GM23338 (cell line): ENCODE results near the gene ZNF691.

ENCODE experiments used
- CREB1 ChIP-seq: fragments of 250-450 bp; sonication (Bioruptor Pico); IDR thresholded peaks from 2 replicates; pipeline ENCODE4 v1.5.0; 2020; ENCODE audit warnings: low read depth, mild to moderate bottlenecking, moderate library complexity
- ETS1 ChIP-seq: IDR thresholded peaks from 2 replicates; pipeline ENCODE4 v1.6.1; 2016; ENCODE audit warnings: antibody characterized with exemption
- EZH2 ChIP-seq: fragments of 200-600 bp; sonication (generic); IDR thresholded peaks from one replicate; pipeline ENCODE4 v1.8.0; 2017; ENCODE audit warnings: antibody characterized with exemption, mild to moderate bottlenecking, low read depth; ENCODE audit not compliant: unreplicated experiment
- EZH2phosphoT487 ChIP-seq: fragments of 200-600 bp; sonication (generic); IDR thresholded peaks from one replicate; pipeline ENCODE4 v1.8.1; 2018; ENCODE audit warnings: antibody characterized with exemption; ENCODE audit not compliant: unreplicated experiment
- JUNB ChIP-seq: IDR thresholded peaks from one replicate; pipeline ENCODE4 v1.6.1; 2016; ENCODE audit warnings: antibody characterized with exemption; ENCODE audit not compliant: unreplicated experiment
- NANOG ChIP-seq: IDR thresholded peaks from 2 replicates; pipeline ENCODE4 v1.6.1; 2016; ENCODE audit warnings: antibody characterized with exemption, borderline replicate concordance
- POLR2AphosphoS5 ChIP-seq: IDR thresholded peaks from 2 replicates; pipeline ENCODE4 v1.6.1; 2016; ENCODE audit warnings: antibody characterized with exemption, low read depth
- STAT1 ChIP-seq: IDR thresholded peaks from one replicate; pipeline ENCODE4 v1.6.1; 2016; ENCODE audit warnings: antibody characterized with exemption; ENCODE audit not compliant: unreplicated experiment
- ZNF114 ChIP-seq: fragments of 250-450 bp; sonication (Bioruptor Pico); IDR thresholded peaks from 2 replicates; pipeline ENCODE4 v1.5.0; 2020; ENCODE audit warnings: mild to moderate bottlenecking, moderate library complexity
- ZNF331 ChIP-seq: fragments of 250-450 bp; sonication (Bioruptor Pico); IDR thresholded peaks from 2 replicates; pipeline ENCODE4 v1.5.0; 2020; ENCODE audit warnings: low read depth, mild to moderate bottlenecking, moderate library complexity
- ZNF462 ChIP-seq: fragments of 250-450 bp; sonication (Bioruptor Pico); IDR thresholded peaks from 2 replicates; pipeline ENCODE4 v1.5.0; 2020; ENCODE audit warnings: mild to moderate bottlenecking, moderate library complexity
- TF ChIP-seq, protein P1 (sequence below): IDR thresholded peaks from one replicate; pipeline ENCODE4 v1.6.1; 2018; ENCODE audit warnings: antibody characterized with exemption; ENCODE audit not compliant: unreplicated experiment
- TF ChIP-seq, protein P2 (sequence below), 2 experiments: fragments of 200-600 bp in 1 of 2; sonication (generic) in 1 of 2; conservative IDR thresholded peaks; 2 replicates each; pipeline versions ENCODE4 v1.5.1 to v1.6.1; 2016 to 2017; ENCODE audit warnings: antibody characterized with exemption in 2 of 2, low read depth in 2 of 2, mild to moderate bottlenecking in 2 of 2, moderate library complexity in 1 of 2

GRCh38 chr1:42844592-42845140 lies 1.7 kb upstream of the ZNF691 start:
- no peak for TF ChIP-seq NANOG
- TF ChIP-seq, protein P1, sequence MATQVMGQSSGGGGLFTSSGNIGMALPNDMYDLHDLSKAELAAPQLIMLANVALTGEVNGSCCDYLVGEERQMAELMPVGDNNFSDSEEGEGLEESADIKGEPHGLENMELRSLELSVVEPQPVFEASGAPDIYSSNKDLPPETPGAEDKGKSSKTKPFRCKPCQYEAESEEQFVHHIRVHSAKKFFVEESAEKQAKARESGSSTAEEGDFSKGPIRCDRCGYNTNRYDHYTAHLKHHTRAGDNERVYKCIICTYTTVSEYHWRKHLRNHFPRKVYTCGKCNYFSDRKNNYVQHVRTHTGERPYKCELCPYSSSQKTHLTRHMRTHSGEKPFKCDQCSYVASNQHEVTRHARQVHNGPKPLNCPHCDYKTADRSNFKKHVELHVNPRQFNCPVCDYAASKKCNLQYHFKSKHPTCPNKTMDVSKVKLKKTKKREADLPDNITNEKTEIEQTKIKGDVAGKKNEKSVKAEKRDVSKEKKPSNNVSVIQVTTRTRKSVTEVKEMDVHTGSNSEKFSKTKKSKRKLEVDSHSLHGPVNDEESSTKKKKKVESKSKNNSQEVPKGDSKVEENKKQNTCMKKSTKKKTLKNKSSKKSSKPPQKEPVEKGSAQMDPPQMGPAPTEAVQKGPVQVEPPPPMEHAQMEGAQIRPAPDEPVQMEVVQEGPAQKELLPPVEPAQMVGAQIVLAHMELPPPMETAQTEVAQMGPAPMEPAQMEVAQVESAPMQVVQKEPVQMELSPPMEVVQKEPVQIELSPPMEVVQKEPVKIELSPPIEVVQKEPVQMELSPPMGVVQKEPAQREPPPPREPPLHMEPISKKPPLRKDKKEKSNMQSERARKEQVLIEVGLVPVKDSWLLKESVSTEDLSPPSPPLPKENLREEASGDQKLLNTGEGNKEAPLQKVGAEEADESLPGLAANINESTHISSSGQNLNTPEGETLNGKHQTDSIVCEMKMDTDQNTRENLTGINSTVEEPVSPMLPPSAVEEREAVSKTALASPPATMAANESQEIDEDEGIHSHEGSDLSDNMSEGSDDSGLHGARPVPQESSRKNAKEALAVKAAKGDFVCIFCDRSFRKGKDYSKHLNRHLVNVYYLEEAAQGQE: no peak
- TF ChIP-seq, protein P2, sequence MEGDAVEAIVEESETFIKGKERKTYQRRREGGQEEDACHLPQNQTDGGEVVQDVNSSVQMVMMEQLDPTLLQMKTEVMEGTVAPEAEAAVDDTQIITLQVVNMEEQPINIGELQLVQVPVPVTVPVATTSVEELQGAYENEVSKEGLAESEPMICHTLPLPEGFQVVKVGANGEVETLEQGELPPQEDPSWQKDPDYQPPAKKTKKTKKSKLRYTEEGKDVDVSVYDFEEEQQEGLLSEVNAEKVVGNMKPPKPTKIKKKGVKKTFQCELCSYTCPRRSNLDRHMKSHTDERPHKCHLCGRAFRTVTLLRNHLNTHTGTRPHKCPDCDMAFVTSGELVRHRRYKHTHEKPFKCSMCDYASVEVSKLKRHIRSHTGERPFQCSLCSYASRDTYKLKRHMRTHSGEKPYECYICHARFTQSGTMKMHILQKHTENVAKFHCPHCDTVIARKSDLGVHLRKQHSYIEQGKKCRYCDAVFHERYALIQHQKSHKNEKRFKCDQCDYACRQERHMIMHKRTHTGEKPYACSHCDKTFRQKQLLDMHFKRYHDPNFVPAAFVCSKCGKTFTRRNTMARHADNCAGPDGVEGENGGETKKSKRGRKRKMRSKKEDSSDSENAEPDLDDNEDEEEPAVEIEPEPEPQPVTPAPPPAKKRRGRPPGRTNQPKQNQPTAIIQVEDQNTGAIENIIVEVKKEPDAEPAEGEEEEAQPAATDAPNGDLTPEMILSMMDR (conservative IDR thresholded peaks at IDR 0.05; ENCODE audit: low read depth in 2 of 2): no peak
- no peak for TF ChIP-seq CREB1 (CRISPR knock-in tag)
- TF ChIP-seq EZH2: no peak
- TF ChIP-seq POLR2AphosphoS5: no peak
- no peak for TF ChIP-seq EZH2phosphoT487
- TF ChIP-seq ZNF331 (CRISPR knock-in tag): no peak
- TF ChIP-seq ZNF462: no peak
- no peak for TF ChIP-seq ZNF114 (CRISPR knock-in tag)
- TF ChIP-seq ETS1: no peak
- TF ChIP-seq JUNB: no peak
- TF ChIP-seq STAT1: no peak
